Gastrocnemius medialis (tissue), 4 donors: ENCODE data around the gene MRPL39.

ENCODE experiments used
- CTCF ChIP-seq, 5 experiments: fragments of 450-650 bp in 3 of 5; fragments of 200-600 bp in 2 of 5; sonication (generic) in 2 of 5; IDR thresholded peaks in 4 of 5; conservative IDR thresholded peaks in 1 of 5; 1 replicate in 4 of 5; 2 replicates in 1 of 5; pipeline ENCODE4 v1.5.1; 2016 to 2019; ENCODE audit warnings: antibody characterized with exemption in 5 of 5, mild to moderate bottlenecking in 3 of 5, moderate library complexity in 3 of 5
- POLR2A ChIP-seq, 2 donors: fragments of 450-650 bp; IDR thresholded peaks; one replicate each; pipeline ENCODE4 v1.6.1; 2017; ENCODE audit warnings: antibody characterized with exemption in 2 of 2, mild to moderate bottlenecking in 2 of 2, moderate library complexity in 2 of 2

GRCh38 chr21:25568246-25568645 is 39.0 kb downstream of the MRPL39 start:
- TF ChIP-seq CTCF (IDR thresholded peaks at IDR 0.05 in 4 of 5, conservative IDR thresholded peaks at IDR 0.05 in 1 of 5) (no peak), POLR2A (IDR thresholded peaks at IDR 0.05) (no peak)
